Right renal cortex interstitium (tissue), 3 donors: ENCODE data around the gene KLF13. TPM values are rescaled to one million over a fixed set of nuclear protein-coding genes. Genes with fewer than 3 reads are reported as not detected.
"Not testable (repeated sequence)": the region's sequence is repeated elsewhere in the genome, so short reads cannot be mapped to it uniquely, and the experiment has no call there.

Experiments used
- DNase-seq, 3 donors: peaks; one replicate each; pipeline ENCODE4 v3.0.0-alpha.2; 2013; ENCODE audit warnings: low read depth in 3 of 3, low spot score in 2 of 3
- polyA plus RNA-seq, 3 donors: library from polyadenylated mRNA; unstranded; fragments of 120-200 nt; gene quantifications; one replicate each; pipeline ENCODE4 v1.2.1, GENCODE V29; 2013; ENCODE audit not compliant: insufficient read length in 3 of 3

KLF13 gene
- polyA plus RNA-seq, 3 donors = 68.1 to 72.8 (median 72.0) TPM

GRCh38 chr15:31344266-31344665 is 17.6 kb downstream of the KLF13 start:
- DNase-seq = no peak

DNA sequence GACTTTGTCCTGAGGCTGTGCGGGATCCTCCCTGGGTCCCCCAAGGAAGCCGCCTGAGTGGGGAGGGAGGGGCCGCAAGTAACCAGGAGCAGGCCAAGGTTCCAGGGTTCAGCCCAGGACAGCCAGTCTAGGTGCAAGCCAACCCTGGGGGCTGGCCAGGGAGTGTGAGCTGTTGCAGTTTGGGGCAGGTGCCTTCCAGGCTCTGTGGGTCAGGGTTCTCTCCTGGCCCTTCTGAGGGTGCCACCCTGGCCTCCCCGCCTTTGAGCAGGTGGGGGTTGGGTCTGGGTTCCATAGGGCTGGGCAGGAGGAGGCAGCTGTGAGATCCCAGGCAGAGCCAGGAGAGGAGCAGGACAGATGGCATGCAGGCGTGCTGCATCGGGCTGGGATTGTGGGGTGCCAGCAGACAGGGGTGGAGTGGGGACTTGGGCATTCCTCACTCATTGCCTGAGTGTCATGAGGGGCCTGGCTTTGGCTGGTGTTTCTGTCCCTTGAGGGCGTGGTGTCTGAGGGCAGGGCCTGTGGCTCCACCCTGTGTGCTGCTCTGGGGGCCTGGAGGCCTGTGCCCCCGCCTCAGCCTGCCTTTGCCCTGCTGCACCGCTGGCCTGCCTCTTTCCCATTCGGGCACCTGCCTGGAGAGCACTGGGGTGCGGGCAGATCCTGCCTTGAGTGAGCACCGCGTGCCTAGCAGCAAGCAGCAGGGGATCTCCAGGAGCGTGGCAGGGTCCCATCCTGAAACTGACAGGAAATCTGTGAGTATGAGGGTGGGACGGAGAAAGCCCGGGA is 18.4 kb downstream of the KLF13 start:
- DNase-seq = no peak

- DNase-seq = no peak
These were observed 19.2 kb downstream of the KLF13 start for GRCh38 chr15:31345606-31346366.

DNA sequence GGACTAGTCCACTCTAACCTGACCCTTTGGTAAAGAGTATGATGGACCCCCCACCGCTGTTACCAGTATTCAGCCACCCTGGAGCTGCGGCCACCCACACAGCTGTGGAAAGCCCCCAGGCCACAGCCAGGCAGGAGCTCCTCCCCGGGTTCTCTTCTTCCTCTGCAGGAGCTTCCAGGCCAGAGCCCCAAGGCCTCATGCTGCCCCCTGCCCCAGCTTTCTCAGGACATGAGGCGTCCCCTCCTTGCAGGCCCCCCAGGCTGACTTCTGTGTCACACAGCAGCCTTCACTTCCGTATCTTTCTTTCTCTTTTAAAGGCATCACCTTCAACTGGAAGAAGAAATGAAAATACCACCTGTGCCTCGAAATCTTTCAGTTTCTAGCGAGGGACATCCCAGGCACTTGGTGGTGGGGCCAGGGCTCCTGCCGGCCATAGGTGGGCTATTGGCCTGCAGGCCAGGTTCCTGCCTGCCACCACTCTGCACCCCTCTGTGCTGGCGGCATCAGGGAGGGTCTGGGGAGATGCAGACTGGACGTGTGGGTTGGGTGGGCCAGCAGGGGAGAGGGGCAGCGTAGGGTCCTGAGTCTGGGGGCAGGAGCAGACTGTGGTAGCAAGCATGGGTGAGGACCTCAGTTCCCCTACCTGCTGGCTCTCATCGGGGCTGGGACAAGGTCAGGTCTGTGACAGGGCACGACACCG is 19.9 kb downstream of the KLF13 start:
- no peak for DNase-seq

- DNase-seq = no peak
These were observed 20.7 kb downstream of the KLF13 start for GRCh38 chr15:31347067-31347975.

GRCh38 chr15:31347981-31348803 is 21.6 kb downstream of the KLF13 start:
- DNase-seq = no peak

- no peak for DNase-seq
These were observed 22.9 kb downstream of the KLF13 start for GRCh38 chr15:31349233-31350141.

DNA sequence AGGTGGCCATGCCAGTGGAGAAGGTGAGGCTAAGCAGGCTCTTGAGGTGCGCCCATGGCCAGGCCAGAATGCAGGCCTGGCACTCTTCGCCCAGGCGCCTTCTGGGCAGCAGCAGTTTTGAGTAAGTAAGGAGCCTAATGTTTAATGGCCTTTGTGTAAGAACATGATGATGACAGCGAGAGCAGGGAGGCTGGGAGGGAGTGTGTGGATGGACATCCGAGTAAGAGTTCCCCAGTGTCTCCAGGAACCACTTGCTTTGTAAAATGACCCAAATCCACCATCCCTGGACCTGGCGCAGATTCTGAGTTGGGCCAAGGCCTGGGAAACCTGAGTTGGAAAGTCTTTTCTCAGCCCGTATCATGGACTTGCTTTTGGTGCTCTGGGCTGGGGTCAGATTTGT is 24.1 kb downstream of the KLF13 start:
- no peak for DNase-seq

GRCh38 chr15:31352339-31352751 is 25.7 kb downstream of the KLF13 start:
- DNase-seq = no peak

DNA sequence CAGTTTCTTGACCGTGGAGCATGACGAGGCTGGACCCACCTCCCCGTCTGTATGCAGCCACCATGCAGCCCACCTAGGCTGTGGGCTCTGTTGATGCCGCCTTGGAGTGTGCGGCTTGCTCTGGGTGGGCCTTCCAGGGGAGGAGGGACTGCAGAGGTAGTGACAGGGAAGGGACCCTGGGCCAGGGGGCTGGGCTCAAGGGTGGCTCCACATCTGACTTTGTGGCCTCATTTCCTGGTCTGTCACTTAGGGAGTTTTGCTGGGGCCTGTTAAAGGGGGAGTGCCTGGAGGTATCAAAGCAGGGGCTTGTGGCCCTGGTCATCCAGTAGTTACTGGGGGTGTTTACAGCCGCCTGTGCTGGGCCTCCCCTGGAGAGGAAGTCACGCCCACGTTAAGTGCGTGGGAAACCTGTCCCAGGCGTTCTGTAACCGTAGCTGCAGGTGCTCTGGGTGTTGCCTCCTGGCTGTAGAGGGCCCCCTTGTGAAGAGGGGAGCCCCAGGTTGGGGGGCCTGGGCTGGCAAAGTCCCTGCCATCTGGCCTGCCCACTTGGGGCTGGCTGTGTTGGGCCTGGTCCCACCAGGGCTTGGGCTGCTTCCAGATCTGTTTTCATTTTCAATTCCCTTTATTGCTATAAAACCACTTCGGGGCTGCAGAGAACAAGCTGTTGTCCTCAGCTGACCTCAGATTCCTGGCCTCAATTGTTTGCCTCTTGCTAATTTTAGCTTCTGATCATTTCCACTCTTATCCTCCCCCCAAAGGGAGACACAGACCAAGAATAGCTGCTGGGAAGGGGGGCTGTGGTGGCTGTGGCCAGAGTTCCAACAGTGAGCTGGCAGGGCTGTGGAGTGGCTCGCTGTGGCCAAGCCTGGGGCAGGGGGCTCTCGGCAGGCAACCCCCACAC is 26.5 kb downstream of the KLF13 start:
- no peak for DNase-seq

GRCh38 chr15:31353931-31354330 is 27.3 kb downstream of the KLF13 start:
- no peak for DNase-seq

DNA sequence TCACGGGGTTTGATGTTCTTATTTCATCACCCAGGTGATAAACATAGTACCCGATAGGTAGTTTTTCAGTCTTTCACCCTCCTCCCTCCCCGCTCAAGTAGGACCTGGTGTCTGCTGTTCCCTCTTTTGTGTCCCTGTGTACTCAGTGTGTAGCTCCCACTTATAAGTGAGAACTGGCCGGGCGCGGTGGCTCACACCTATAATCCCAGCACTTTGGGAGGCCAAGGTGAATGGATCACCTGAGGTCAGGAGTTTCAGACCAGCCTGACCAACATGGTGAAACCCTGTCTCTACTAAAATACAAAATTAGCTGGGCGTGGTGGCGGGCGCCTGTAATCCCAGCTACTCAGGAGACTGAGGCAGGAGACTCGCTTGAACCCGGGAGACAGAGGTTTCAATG is 29.5 kb downstream of the KLF13 start:
- not testable (repeated sequence) for DNase-seq

GRCh38 chr15:31357148-31357547 is 30.5 kb downstream of the KLF13 start:
- no peak for DNase-seq

DNA sequence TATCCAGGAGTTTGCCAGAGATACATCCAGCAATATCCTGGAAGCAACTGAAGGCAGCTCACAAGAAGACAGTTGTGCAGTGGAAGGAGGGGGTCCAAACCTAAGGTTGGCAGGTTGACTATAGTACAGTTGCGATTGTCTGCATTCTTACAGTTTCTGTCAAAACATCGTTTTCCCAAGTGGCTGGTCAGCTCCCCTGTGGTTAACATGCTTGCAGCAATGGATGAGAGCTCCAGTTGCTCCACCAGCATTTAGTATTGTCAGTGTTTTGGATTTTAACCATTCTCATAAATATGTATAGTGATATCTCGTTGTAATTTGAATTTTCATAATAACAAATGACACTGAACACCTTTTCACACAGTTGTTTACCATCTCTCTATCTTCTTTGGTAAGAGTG is 31.5 kb downstream of the KLF13 start:
- DNase-seq = no peak

- DNase-seq = no peak
These were observed 32.5 kb downstream of the KLF13 start for GRCh38 chr15:31358957-31359701.

DNA sequence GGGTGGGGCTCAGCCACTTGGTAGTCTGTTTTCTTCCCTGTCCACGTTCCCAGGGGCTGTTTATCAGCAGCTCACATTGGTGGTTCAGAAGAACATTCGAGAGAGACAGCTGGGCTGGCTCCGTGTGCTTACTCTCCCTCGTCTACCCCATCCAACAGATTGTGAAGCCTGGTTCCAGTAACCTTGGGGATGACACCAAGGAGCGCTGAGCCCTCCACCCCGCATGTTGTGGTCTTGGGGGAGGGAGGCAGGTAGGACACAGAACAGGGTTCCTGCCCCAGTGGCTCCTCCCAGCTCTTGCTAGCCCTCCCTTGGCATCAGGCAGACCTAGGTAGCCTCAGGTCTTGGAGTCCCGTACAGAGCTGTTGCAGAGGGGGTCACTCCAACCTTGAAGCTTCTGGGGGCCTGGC is 33.1 kb downstream of the KLF13 start:
- DNase-seq = no peak

- no peak for DNase-seq
These were observed 33.5 kb downstream of the KLF13 start for GRCh38 chr15:31360158-31360561.
